Vagina (tissue), 2 donors: Measurements from ENCODE around the gene RFX2.

ENCODE experiments used
- POLR2A ChIP-seq, 2 donors: fragments of 450-650 bp; IDR thresholded peaks; one replicate each; pipeline ENCODE4 v1.6.1; 2017; ENCODE audit warnings: antibody characterized with exemption in 2 of 2, mild to moderate bottlenecking in 2 of 2, moderate library complexity in 2 of 2
- TF ChIP-seq, protein P1 (sequence below), 3 experiments: fragments of 450-650 bp in 2 of 3; fragments of 200-600 bp in 1 of 3; sonication (generic) in 1 of 3; IDR thresholded peaks; one replicate each; pipeline ENCODE4 v1.5.1; 2017 to 2019; ENCODE audit warnings: antibody characterized with exemption in 3 of 3, mild to moderate bottlenecking in 2 of 3, moderate library complexity in 2 of 3

- TF ChIP-seq, protein P1, sequence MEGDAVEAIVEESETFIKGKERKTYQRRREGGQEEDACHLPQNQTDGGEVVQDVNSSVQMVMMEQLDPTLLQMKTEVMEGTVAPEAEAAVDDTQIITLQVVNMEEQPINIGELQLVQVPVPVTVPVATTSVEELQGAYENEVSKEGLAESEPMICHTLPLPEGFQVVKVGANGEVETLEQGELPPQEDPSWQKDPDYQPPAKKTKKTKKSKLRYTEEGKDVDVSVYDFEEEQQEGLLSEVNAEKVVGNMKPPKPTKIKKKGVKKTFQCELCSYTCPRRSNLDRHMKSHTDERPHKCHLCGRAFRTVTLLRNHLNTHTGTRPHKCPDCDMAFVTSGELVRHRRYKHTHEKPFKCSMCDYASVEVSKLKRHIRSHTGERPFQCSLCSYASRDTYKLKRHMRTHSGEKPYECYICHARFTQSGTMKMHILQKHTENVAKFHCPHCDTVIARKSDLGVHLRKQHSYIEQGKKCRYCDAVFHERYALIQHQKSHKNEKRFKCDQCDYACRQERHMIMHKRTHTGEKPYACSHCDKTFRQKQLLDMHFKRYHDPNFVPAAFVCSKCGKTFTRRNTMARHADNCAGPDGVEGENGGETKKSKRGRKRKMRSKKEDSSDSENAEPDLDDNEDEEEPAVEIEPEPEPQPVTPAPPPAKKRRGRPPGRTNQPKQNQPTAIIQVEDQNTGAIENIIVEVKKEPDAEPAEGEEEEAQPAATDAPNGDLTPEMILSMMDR (IDR thresholded peaks at IDR 0.05): no peak
- no peak for TF ChIP-seq POLR2A (IDR thresholded peaks at IDR 0.05)
Observed at GRCh38 chr19:6014551-6015135, 95.7 kb downstream of the RFX2 start.
